Body of pancreas (tissue), 4 donors: ENCODE measurements around the gene LRRC51.

Experiments
- CTCF ChIP-seq, 7 experiments: fragments of 450-650 bp in 4 of 7; fragments of 200-600 bp in 3 of 7; sonication (generic) in 3 of 7; IDR thresholded peaks; one replicate each; pipeline ENCODE4 v1.5.1; 2016 to 2019; ENCODE audit warnings: antibody characterized with exemption in 7 of 7
- POLR2A ChIP-seq, 3 donors: fragments of 450-650 bp; IDR thresholded peaks; one replicate each; pipeline ENCODE4 v1.6.1; 2016; ENCODE audit warnings: antibody characterized with exemption in 3 of 3, mild to moderate bottlenecking in 2 of 3

- TF ChIP-seq CTCF (IDR thresholded peaks at IDR 0.05) = no peak
- no peak for TF ChIP-seq POLR2A (IDR thresholded peaks at IDR 0.05)
Observed at GRCh38 chr11:72105888-72106287, 25.2 kb downstream of the LRRC51 start, which contains the start of gene TOMT.
